H1 (cell line): ENCODE data around the gene YRDC.
"Not testable (repeated sequence)": the region's sequence is repeated elsewhere in the genome, so short reads cannot be mapped to it uniquely, and the experiment has no call there.

Source experiments
- ASH2L ChIP-seq: fragments of 200-600, 300-600 bp; sonication (generic); IDR thresholded peaks from one replicate; pipeline ENCODE4 v1.7.1; 2017; ENCODE audit warnings: low read length
- EZH2 ChIP-seq: fragments of 200-600 bp; sonication (generic); IDR thresholded peaks from 2 replicates; pipeline ENCODE4 v1.7.1; 2012; ENCODE audit warnings: low read depth, mild to moderate bottlenecking, moderate library complexity, low read length, inconsistent platforms; ENCODE audit not compliant: severe bottlenecking
- HDAC2 ChIP-seq, 2 experiments: fragments of 300-600 bp in 1 of 2; sonication (generic) in 1 of 2; IDR thresholded peaks; 2 replicates each; pipeline ENCODE4 v1.6.1; 2011 to 2012; ENCODE audit warnings: low read depth in 2 of 2, low read length in 2 of 2, mild to moderate bottlenecking in 2 of 2, moderate library complexity in 2 of 2, borderline replicate concordance in 1 of 2, inconsistent platforms in 1 of 2
- POLR2AphosphoS5 ChIP-seq: IDR thresholded peaks from 2 replicates; pipeline ENCODE4 v1.6.1; 2011; ENCODE audit warnings: low read depth, low read length
- TAF1 ChIP-seq: IDR thresholded peaks from 2 replicates; pipeline ENCODE4 v1.6.1; 2011; ENCODE audit warnings: mild to moderate bottlenecking, low read depth, low read length
- TF ChIP-seq, protein P1 (sequence below), 3 experiments: IDR thresholded peaks; 1 replicate in 2 of 3; 2 replicates in 1 of 3; pipeline versions ENCODE4 v1.5.1 to v1.6.1; 2011; ENCODE audit warnings: low read length in 3 of 3, mild to moderate bottlenecking in 3 of 3, inconsistent platforms in 2 of 3, low read depth in 1 of 3, moderate library complexity in 1 of 3; ENCODE audit not compliant: insufficient read depth in 1 of 3; ENCODE audit errors: control extremely low read depth in 1 of 3

- TF ChIP-seq EZH2; TAF1; POLR2AphosphoS5; HDAC2 (IDR thresholded peaks at IDR 0.05; ENCODE audit: borderline replicate concordance in 1 of 2, low read depth in 2 of 2, low read length in 2 of 2); ASH2L: not testable (repeated sequence)
- TF ChIP-seq, protein P1, sequence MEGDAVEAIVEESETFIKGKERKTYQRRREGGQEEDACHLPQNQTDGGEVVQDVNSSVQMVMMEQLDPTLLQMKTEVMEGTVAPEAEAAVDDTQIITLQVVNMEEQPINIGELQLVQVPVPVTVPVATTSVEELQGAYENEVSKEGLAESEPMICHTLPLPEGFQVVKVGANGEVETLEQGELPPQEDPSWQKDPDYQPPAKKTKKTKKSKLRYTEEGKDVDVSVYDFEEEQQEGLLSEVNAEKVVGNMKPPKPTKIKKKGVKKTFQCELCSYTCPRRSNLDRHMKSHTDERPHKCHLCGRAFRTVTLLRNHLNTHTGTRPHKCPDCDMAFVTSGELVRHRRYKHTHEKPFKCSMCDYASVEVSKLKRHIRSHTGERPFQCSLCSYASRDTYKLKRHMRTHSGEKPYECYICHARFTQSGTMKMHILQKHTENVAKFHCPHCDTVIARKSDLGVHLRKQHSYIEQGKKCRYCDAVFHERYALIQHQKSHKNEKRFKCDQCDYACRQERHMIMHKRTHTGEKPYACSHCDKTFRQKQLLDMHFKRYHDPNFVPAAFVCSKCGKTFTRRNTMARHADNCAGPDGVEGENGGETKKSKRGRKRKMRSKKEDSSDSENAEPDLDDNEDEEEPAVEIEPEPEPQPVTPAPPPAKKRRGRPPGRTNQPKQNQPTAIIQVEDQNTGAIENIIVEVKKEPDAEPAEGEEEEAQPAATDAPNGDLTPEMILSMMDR (IDR thresholded peaks at IDR 0.05; ENCODE audit: control extremely low read depth in 1 of 3, insufficient read depth in 1 of 3, low read depth in 1 of 3, low read length in 3 of 3): not testable (repeated sequence)
Measured at GRCh38 chr1:37771440-37771839, 36.6 kb downstream of the YRDC start.
